Activated T-cell treated with anti-CD3 and anti-CD28 coated beads for 4 hours (primary cell): ENCODE data around the gene RNF227.
"Not testable (repeated sequence)": the region's sequence is repeated elsewhere in the genome, so short reads cannot be mapped to it uniquely, and the experiment has no call there.

Source experiments
- DNase-seq: peaks from one replicate; pipeline ENCODE4 v3.0.0-alpha.2; 2020

The RNF227 gene

DNA sequence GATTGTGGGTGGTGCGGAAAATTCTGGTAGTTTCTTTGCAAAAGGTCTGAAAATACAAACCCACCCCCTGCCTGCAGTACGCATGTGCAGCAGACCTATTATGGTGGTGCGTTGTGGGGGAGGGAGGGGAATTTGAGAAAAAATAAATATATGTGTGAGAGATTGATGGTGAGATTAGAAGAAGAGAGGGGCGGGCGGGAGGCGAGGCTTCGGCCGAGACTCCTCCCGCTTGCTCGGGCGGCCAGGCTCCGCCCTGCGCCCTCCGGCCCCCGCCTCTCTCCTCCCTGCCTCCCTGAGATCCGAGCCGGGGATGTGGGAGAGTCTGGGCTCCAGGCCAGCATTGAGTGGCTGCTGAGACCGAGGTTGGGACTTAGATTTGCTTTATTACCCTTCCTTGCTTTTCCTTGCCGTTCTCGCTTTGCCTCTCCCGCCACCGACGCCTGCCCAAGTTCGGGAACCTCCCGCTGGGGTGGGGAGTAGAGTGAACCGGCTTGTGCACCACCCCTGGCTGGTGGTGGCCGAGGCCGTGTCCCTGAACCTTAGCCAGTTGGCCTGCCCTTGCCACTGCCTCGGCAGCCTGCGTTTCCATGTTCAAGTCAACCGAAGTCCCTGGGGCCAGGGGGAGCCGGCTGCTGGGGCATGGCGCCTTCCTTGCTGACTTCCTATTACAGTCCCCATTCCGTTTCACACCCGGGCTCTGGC is 28.5 kb downstream of the RNF227 start:
- DNase-seq = peak; percentile 90

GRCh38 chr17:7887038-7887481 is 29.0 kb downstream of the RNF227 start:
- no peak for DNase-seq

DNA sequence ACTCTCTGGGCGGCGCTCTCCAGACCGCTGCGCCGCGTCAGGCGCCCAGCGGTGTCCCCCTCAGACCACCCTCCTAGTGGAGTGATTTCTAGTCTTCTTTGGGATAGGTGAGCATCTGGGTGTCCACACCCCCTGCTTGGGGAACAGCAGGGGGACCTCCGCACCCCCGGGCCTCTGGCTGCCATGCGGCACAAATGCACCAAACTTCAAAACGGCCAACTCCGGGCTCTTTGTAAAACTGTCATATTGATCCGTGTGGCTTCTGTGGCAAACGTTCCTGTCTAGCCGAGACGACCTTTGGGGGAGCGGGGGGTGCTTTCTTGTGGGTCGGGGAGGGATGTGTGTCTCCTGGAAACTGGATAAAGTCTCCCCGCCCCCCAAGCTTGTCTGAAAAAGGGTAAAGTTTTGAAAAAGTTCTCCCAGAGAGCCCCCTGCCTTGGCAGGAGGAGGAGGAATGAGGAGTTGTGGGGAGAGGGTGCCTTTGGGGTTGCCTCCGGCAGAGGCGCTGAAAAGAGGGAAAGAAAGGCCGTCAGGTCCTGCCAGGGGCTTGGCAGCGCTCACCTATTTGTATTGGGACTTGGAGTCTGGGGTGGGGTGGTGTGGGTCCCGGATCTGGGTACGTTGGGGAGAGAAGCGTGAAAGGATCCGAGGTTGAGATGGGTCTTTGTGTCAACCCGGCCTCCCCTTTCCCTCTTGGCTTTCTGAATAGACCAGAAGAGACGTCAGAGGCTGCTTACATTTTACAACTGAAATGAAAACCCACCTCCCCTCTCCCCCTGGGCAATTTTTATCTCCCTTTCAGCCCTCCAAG is 29.7 kb downstream of the RNF227 start:
- peak; percentile 29 for DNase-seq

GRCh38 chr17:7885367-7886226 is 30.5 kb downstream of the RNF227 start:
- DNase-seq = peak; percentile 17

DNA sequence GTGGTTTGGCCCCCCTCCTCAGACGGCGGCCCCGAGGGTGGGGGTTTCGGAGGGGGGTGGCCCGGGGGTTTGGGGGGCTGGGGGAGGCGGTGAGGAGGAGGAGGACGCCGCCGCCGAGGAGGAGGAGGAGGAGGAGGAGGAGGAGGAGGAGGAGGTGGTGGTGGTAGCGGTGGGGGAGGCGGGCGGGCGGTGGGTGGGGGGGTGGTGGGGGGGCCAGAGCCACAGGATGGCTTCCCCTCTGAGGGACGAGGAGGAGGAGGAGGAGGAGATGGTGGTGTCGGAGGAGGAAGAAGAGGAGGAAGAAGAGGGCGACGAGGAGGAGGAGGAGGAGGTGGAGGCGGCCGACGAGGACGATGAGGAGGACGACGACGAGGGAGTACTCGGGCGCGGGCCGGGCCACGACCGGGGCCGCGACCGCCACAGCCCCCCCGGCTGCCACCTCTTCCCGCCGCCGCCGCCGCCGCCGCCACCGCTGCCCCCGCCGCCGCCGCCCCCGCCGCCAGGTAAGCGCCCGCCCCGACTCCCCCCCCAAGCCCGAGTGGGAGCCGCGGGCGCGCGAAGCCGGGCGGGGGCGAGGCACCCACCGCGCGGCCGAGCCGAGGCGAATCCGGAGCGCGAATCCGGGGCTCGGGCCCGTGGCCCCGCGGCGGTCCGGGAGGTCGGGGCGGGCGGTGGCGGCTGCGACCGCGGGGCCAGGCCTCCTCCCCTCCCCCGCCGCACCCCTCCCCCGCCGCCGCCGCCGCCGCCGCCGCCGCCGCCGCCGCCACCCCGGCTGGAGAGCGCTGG is 31.3 kb downstream of the RNF227 start:
- DNase-seq = peak; percentile 53

DNA sequence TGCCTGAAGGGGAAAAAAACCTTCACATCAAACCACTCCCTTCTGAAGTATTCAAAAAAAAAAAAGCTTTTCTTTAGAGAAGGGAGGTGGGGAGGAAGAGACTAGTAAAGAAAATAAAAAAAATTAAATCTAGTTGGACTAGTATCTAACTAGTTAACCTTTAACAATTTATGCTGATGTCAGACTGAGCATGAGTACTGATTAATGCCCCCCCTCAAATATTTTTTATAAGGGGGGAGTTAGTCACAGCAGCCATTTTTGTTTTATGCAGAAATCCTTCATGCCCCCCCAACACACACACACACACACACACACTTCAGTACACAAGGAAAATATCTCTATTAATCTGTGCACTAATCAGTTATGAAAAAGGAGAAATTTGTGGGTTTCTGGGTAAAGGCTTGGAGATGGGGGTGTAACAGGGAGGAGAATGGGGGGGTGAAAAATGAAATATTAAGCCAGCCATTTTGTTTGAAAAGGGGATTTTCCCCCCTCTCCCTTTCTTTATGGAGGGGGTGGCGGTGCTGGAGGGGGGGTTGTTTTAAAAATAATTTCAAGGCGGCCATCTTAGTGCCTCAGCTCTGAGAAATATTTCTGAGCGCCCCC is 32.2 kb downstream of the RNF227 start:
- DNase-seq = peak; percentile 15

DNA sequence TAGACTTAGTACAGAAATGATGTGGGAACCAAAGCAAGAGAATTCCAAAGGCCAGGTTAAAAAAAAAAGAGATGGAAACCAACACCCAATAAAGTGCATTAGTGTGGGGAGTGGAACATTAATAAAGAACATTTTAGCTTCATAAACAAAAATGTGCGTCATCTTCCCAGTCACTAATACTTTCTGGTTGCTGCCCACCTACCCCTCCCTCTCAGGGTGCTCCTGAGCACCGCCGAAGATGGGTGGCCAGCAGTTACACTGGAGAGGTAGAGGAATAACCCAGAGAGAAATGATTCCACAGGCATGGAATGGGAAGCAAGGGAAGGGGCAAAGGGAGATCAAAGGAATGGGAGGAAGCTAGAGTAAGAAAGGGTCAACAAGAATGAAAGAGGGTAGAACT is 33.5 kb downstream of the RNF227 start:
- DNase-seq = no peak

GRCh38 chr17:7882068-7882467 is 34.0 kb downstream of the RNF227 start:
- no peak for DNase-seq

GRCh38 chr17:7881276-7882054 is 34.6 kb downstream of the RNF227 start:
- no peak for DNase-seq

GRCh38 chr17:7880076-7880868 is 35.8 kb downstream of the RNF227 start:
- DNase-seq = no peak

- DNase-seq = no peak
Measured at GRCh38 chr17:7878234-7878633, 37.9 kb downstream of the RNF227 start.

DNA sequence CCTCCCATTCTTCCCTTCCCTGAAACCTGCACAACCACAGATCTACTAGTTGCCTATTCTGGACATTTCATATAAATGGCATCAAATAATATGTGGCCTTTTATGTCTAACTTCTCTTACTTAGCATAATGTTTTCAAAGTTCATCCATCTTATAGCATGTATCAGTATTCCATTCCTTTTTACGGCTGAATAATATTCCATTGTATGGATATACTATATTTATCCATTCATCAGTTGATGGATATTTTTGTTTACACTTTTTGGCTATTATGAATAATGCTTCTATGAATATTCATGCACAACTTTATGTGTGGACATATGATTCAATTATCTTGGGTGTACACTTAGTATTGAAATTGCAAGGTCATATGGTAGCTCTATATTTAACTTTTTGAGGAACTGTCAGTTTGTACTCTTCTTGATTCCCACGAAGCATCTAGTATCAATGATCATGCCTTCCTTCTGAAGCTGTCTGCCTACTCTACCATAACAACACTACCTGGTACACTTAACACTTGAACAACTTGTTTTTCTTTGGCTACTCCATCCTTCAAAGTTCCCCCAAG is 40.2 kb downstream of the RNF227 start:
- DNase-seq = no peak

DNA sequence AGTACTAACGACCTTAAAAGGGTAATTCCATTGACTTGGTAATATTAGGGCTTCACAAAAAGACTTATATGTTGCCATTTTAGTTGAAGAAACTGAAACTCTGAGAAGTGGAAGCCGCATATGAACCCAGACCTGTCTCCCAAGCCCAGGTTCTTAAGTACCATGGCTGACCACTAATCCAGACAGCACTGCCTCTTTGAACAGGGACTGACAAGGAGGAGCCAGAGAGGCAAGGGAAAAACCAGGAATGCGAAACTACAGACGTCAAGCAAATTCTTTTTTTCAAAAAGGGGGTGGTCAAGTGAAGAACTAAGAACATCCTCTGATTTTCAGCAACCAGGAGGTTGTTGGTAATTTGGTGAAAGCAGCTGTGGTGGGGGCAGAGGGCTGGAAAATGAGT is 43.0 kb downstream of the RNF227 start:
- DNase-seq = no peak

GRCh38 chr17:7867881-7868329 is 48.2 kb downstream of the RNF227 start:
- DNase-seq = no peak

- DNase-seq = no peak
Measured at GRCh38 chr17:7864995-7865650, 51.0 kb downstream of the RNF227 start.

DNA sequence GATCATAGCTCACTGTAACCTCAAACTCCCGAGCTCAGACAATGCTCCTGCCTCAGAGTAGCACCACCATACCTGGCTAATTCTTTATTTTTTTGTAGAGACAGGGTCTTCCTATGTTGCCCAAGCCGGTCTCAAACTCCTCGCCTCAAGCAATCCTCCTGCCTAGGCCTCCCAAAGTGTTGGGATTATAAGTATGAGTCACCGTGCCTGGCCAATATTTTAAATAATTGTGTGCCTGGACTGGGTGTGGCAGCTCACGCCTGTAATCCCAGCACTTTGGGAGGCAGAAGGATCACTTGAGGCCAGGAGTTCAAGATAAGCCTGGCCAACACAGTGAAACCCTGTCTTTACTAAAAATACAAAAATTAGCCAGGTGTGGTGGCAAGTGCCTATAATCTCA is 51.7 kb downstream of the RNF227 start:
- not testable (repeated sequence) for DNase-seq
